Tibial nerve (tissue), 3 donors: Measurements from ENCODE around the gene IFNGR1.

Experiments used
- POLR2A ChIP-seq, 2 donors: fragments of 450-650 bp; IDR thresholded peaks; one replicate each; pipeline ENCODE4 v1.6.1; 2017; ENCODE audit warnings: antibody characterized with exemption in 2 of 2, mild to moderate bottlenecking in 2 of 2, moderate library complexity in 2 of 2
- TF ChIP-seq, protein P1 (sequence below), 5 experiments: fragments of 200-600 bp in 3 of 5; fragments of 450-650 bp in 2 of 5; sonication (generic) in 3 of 5; IDR thresholded peaks; one replicate each; pipeline ENCODE4 v1.5.1; 2016 to 2019; ENCODE audit warnings: antibody characterized with exemption in 5 of 5, mild to moderate bottlenecking in 3 of 5, moderate library complexity in 2 of 5

DNA sequence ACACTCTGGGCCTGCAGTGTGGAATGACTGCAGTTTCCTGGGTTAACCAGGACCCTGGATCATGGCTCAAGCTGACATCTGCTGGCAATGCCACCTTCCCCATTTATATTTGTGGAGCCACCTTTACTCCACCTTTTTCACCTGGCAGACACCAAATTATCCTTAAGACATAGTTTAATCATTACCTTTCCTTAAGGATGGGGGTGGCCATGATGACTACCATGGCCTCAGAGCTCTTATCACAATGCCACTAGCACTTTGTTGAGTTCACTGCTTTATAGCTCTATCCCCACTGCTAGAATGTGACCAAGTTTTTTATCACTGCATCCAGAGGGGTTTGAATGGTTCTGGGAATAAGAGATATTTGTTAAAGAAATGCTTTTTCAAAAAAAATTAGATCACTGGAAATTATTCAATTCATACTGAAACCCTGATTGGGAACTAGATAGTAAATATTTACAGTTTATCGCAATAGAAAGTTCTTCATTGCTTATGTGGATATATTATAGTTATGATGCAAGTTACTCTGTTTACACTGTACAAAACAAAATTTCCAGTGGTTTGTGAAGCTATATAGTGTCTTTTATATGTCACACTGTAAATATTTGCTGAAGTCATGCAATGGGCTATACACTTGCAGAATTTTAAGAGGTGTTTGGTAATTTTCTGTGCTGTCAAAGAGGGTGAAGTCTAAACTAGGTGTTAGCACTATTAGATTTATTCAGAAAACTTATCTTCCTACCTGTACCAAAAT, 37.3 kb upstream of the IFNGR1 start:
- TF ChIP-seq, protein P1, sequence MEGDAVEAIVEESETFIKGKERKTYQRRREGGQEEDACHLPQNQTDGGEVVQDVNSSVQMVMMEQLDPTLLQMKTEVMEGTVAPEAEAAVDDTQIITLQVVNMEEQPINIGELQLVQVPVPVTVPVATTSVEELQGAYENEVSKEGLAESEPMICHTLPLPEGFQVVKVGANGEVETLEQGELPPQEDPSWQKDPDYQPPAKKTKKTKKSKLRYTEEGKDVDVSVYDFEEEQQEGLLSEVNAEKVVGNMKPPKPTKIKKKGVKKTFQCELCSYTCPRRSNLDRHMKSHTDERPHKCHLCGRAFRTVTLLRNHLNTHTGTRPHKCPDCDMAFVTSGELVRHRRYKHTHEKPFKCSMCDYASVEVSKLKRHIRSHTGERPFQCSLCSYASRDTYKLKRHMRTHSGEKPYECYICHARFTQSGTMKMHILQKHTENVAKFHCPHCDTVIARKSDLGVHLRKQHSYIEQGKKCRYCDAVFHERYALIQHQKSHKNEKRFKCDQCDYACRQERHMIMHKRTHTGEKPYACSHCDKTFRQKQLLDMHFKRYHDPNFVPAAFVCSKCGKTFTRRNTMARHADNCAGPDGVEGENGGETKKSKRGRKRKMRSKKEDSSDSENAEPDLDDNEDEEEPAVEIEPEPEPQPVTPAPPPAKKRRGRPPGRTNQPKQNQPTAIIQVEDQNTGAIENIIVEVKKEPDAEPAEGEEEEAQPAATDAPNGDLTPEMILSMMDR (IDR thresholded peaks at IDR 0.05), result no peak
- TF ChIP-seq POLR2A (IDR thresholded peaks at IDR 0.05), result no peak
